Neural cell (in vitro differentiated cells): Measurements from ENCODE around the gene SGPP1. TPM values are rescaled to one million over a fixed set of nuclear protein-coding genes. Genes with fewer than 3 reads are reported as not detected.

Experiments used
- H2AFZ ChIP-seq: fragments of 200-600, 300-800 bp; sonication (generic), shearing (Covaris generic); 2 replicates; pipeline ENCODE4 v1.6.0; 2014; ENCODE audit warnings: low read depth, mild to moderate bottlenecking, antibody characterized with exemption, low read length, moderate library complexity
- H3F3A ChIP-seq: fragments of 200-600 bp; shearing (Covaris generic); 2 replicates; pipeline ENCODE4 v1.6.1; 2016; ENCODE audit warnings: mild to moderate bottlenecking, moderate library complexity, mixed read lengths, antibody characterized with exemption, low read length; ENCODE audit not compliant: insufficient read depth, poor library complexity, severe bottlenecking
- H3K27ac ChIP-seq: fragments of 200-600, 300-800 bp; sonication (generic), shearing (Covaris generic); 2 replicates; pipeline ENCODE4 v1.5.1; 2014; ENCODE audit warnings: mild to moderate bottlenecking, low read length, moderate library complexity
- H3K27me3 ChIP-seq: fragments of 300-800, 200-600 bp; sonication (generic), shearing (Covaris generic); 2 replicates; pipeline ENCODE4 v1.6.0; 2014; ENCODE audit warnings: mild to moderate bottlenecking, low read depth, low read length, moderate library complexity; ENCODE audit not compliant: insufficient read depth
- H3K36me3 ChIP-seq: fragments of 300-800, 200-600 bp; sonication (generic), shearing (Covaris generic); 2 replicates; pipeline ENCODE4 v1.5.1; 2014; ENCODE audit warnings: mild to moderate bottlenecking, antibody characterized with exemption, low read length, moderate library complexity; ENCODE audit not compliant: insufficient read depth
- H3K4me2 ChIP-seq: fragments of 300-800, 200-600 bp; sonication (generic), shearing (Covaris generic); 2 replicates; pipeline ENCODE4 v1.6.0; 2014; ENCODE audit warnings: mild to moderate bottlenecking, low read length
- H3K4me3 ChIP-seq: fragments of 300-800, 200-600 bp; sonication (generic), shearing (Covaris generic); 2 replicates; pipeline ENCODE4 v1.5.1; 2014; ENCODE audit warnings: mild to moderate bottlenecking, low read length, moderate library complexity
- H3K79me2 ChIP-seq: fragments of 200-600 bp; shearing (Covaris generic); replicated peaks from 2 replicates; pipeline ENCODE4 v1.6.0; 2014; ENCODE audit warnings: mild to moderate bottlenecking, low read length, moderate library complexity; ENCODE audit not compliant: insufficient read depth
- H3K9ac ChIP-seq: fragments of 300-800, 200-600 bp; sonication (generic), shearing (Covaris generic); 2 replicates; pipeline ENCODE4 v1.6.1; 2016; ENCODE audit warnings: mild to moderate bottlenecking, low read length, mixed read lengths
- H3K9me2 ChIP-seq: fragments of 200-600 bp; shearing (Covaris generic); 2 replicates; pipeline ENCODE4 v1.6.1; 2016; ENCODE audit warnings: mild to moderate bottlenecking, low read length, mixed read lengths; ENCODE audit not compliant: insufficient read depth
- H3K9me3 ChIP-seq: fragments of 200-600, 300-800 bp; sonication (generic), shearing (Covaris generic); 2 replicates; pipeline ENCODE4 v1.6.1; 2016; ENCODE audit warnings: mild to moderate bottlenecking, mixed run types, low read length, moderate library complexity, mixed read lengths
- H4K20me1 ChIP-seq: fragments of 200-600 bp; shearing (Covaris generic); 2 replicates; pipeline ENCODE4 v1.6.1; 2016; ENCODE audit warnings: mild to moderate bottlenecking, mixed run types; ENCODE audit not compliant: insufficient read depth
- EP300 ChIP-seq: fragments of 450-650 bp; conservative IDR thresholded peaks from 2 replicates; pipeline ENCODE4 v1.6.1; 2014; ENCODE audit warnings: antibody characterized with exemption, mild to moderate bottlenecking, moderate library complexity; ENCODE audit not compliant: poor library complexity, severe bottlenecking
- EZH2 ChIP-seq: fragments of 200-600, 300-800 bp; shearing (Covaris generic), sonication (generic); IDR thresholded peaks from 2 replicates; pipeline ENCODE4 v1.6.1; 2014; ENCODE audit warnings: antibody characterized with exemption, low read length, borderline replicate concordance, mild to moderate bottlenecking; ENCODE audit not compliant: insufficient read depth, poor library complexity, severe bottlenecking
- MXI1 ChIP-seq: fragments of 450-650 bp; conservative IDR thresholded peaks from 2 replicates; pipeline ENCODE4 v1.6.1; 2014; ENCODE audit warnings: antibody characterized with exemption, mild to moderate bottlenecking; ENCODE audit not compliant: poor library complexity, severe bottlenecking
- POLR2AphosphoS5 ChIP-seq: IDR thresholded peaks from 2 replicates; pipeline ENCODE4 v1.6.1; 2012
- RAD21 ChIP-seq: fragments of 450-650 bp; conservative IDR thresholded peaks from 2 replicates; pipeline ENCODE4 v1.6.1; 2014; ENCODE audit warnings: antibody characterized with exemption, mild to moderate bottlenecking, moderate library complexity
- SMC3 ChIP-seq: fragments of 450-650 bp; conservative IDR thresholded peaks from 2 replicates; pipeline ENCODE4 v1.6.1; 2014; ENCODE audit warnings: antibody characterized with exemption, mild to moderate bottlenecking, moderate library complexity; ENCODE audit not compliant: poor library complexity
- TAF1 ChIP-seq: IDR thresholded peaks from 2 replicates; pipeline ENCODE4 v1.6.1; 2012; ENCODE audit warnings: low read depth
- polyA plus RNA-seq: library from polyadenylated mRNA; depleted of rRNA; stranded (reverse); fragments of >200 nt; gene quantifications from 2 replicates; pipeline ENCODE4 v1.2.3, GENCODE V29; 2014
- TF ChIP-seq, protein P1 (sequence below): IDR thresholded peaks from 2 replicates; pipeline ENCODE4 v1.6.1; 2012; ENCODE audit warnings: borderline replicate concordance
- TF ChIP-seq, protein P2 (sequence below): fragments of 450-650 bp; IDR thresholded peaks from 2 replicates; pipeline ENCODE4 v1.5.1; 2014; ENCODE audit warnings: antibody characterized with exemption, mild to moderate bottlenecking, moderate library complexity; ENCODE audit not compliant: poor library complexity, severe bottlenecking

Gene SGPP1
- polyA plus RNA-seq, 1 donor from 2014 or later, result 17.7 TPM

DNA sequence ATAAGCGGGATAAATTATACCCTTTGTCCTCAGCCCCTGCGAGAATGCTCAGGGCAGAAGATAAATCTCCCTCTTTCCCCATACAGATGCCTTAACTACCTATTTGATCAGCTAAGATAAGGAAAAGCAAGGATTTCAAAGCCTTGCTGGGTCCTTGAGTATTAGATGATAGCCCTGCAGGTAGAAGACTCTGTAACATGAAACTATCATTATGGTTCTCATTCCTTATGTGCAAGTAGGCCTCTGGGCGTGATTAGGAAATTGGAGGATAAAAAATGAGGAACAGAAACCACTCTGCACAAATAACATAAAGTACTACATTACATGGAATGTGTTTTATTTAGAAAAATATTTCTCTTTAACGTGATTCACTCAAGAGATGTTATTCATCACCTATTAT is 71.7 kb downstream of the SGPP1 start:
- no peaks in the 10 kb centered on the region for H3K9me2 ChIP-seq
- TF ChIP-seq EZH2, result no peak
- TF ChIP-seq, protein P1, sequence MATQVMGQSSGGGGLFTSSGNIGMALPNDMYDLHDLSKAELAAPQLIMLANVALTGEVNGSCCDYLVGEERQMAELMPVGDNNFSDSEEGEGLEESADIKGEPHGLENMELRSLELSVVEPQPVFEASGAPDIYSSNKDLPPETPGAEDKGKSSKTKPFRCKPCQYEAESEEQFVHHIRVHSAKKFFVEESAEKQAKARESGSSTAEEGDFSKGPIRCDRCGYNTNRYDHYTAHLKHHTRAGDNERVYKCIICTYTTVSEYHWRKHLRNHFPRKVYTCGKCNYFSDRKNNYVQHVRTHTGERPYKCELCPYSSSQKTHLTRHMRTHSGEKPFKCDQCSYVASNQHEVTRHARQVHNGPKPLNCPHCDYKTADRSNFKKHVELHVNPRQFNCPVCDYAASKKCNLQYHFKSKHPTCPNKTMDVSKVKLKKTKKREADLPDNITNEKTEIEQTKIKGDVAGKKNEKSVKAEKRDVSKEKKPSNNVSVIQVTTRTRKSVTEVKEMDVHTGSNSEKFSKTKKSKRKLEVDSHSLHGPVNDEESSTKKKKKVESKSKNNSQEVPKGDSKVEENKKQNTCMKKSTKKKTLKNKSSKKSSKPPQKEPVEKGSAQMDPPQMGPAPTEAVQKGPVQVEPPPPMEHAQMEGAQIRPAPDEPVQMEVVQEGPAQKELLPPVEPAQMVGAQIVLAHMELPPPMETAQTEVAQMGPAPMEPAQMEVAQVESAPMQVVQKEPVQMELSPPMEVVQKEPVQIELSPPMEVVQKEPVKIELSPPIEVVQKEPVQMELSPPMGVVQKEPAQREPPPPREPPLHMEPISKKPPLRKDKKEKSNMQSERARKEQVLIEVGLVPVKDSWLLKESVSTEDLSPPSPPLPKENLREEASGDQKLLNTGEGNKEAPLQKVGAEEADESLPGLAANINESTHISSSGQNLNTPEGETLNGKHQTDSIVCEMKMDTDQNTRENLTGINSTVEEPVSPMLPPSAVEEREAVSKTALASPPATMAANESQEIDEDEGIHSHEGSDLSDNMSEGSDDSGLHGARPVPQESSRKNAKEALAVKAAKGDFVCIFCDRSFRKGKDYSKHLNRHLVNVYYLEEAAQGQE, result no peak
- no peak for TF ChIP-seq RAD21
- no peak for TF ChIP-seq SMC3
- TF ChIP-seq TAF1, result no peak
- TF ChIP-seq EP300, result no peak
- TF ChIP-seq, protein P2, sequence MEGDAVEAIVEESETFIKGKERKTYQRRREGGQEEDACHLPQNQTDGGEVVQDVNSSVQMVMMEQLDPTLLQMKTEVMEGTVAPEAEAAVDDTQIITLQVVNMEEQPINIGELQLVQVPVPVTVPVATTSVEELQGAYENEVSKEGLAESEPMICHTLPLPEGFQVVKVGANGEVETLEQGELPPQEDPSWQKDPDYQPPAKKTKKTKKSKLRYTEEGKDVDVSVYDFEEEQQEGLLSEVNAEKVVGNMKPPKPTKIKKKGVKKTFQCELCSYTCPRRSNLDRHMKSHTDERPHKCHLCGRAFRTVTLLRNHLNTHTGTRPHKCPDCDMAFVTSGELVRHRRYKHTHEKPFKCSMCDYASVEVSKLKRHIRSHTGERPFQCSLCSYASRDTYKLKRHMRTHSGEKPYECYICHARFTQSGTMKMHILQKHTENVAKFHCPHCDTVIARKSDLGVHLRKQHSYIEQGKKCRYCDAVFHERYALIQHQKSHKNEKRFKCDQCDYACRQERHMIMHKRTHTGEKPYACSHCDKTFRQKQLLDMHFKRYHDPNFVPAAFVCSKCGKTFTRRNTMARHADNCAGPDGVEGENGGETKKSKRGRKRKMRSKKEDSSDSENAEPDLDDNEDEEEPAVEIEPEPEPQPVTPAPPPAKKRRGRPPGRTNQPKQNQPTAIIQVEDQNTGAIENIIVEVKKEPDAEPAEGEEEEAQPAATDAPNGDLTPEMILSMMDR, result no peak
- no peak for TF ChIP-seq MXI1
- TF ChIP-seq POLR2AphosphoS5, result no peak
- H3K9ac ChIP-seq, result no peak overlapping the region
- no peak overlapping the region for H3K4me3 ChIP-seq
- H2AFZ ChIP-seq, result no peak overlapping the region
- no peaks in the 10 kb centered on the region for H3F3A ChIP-seq
- H3K36me3 ChIP-seq, result no peaks in the 10 kb centered on the region
- H3K4me2 ChIP-seq, result no peak overlapping the region
- no peaks in the 10 kb centered on the region for H3K9me3 ChIP-seq
- no peaks in the 10 kb centered on the region for H3K27me3 ChIP-seq
- H3K79me2 ChIP-seq, result no peaks in the 10 kb centered on the region
- H3K27ac ChIP-seq, result no peak overlapping the region
- no peaks in the 10 kb centered on the region for H4K20me1 ChIP-seq

DNA sequence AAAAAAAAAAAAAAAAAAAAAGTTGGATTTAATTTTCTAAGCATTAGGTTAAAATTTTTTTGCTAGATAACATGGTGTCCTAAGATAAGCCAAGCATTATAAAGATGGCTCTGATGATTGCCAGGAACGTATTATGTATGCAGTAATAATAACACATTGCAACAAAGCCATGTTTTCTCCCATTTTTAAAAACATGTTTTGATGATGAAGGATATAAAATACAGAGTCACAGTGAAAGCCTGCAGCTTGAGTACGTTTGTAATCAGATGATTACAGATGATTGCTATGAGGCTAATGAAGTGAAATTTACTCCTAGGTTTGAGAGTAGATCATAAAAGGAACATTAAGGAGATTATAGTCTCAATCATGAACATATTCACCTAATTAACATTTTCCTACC is 72.9 kb downstream of the SGPP1 start:
- no peaks in the 10 kb centered on the region for H3K9me3 ChIP-seq
- H3K27ac ChIP-seq, result no peak overlapping the region
- H3K4me2 ChIP-seq, result no peak overlapping the region
- no peaks in the 10 kb centered on the region for H3F3A ChIP-seq
- no peak overlapping the region for H3K4me3 ChIP-seq
- no peaks in the 10 kb centered on the region for H4K20me1 ChIP-seq
- no peak overlapping the region for H2AFZ ChIP-seq
- no peaks in the 10 kb centered on the region for H3K36me3 ChIP-seq
- H3K27me3 ChIP-seq, result no peaks in the 10 kb centered on the region
- TF ChIP-seq, protein P1, result no peak
- TF ChIP-seq MXI1 (no peak), TAF1 (no peak), EZH2 (no peak), EP300 (no peak), POLR2AphosphoS5 (no peak), RAD21 (no peak), SMC3 (no peak)
- TF ChIP-seq, protein P2, result no peak
- H3K79me2 ChIP-seq, result no peaks in the 10 kb centered on the region
- H3K9ac ChIP-seq, result no peak overlapping the region
- no peaks in the 10 kb centered on the region for H3K9me2 ChIP-seq
